Measurements from ENCODE around the gene UBE2R2. TPM values are rescaled to one million over a fixed set of nuclear protein-coding genes. Genes with fewer than 3 reads are reported as not detected.
"Not testable (repeated sequence)": the region's sequence is repeated elsewhere in the genome, so short reads cannot be mapped to it uniquely, and the experiment has no call there.

UBE2R2 gene
- total and polyA plus RNA-seq, 2 donors from 2014 or later, result 26.1 to 32.2 TPM

- Histone ChIP-seq H3K36me3 (ENCODE audit: control insufficient read depth in 2 of 3, insufficient read depth in 3 of 3, low read length in 3 of 3) (no peaks in the 10 kb centered on the region), H3K9ac (ENCODE audit: low read length in 3 of 3) (no peak overlapping the region), H3K4me3 (ENCODE audit: low read length in 3 of 3) (no peak overlapping the region), H3K27ac (ENCODE audit: low read depth in 2 of 2, low read length in 2 of 2) (no peak overlapping the region), H3K9me3 (ENCODE audit: control insufficient read depth in 2 of 3, insufficient read depth in 1 of 3, low read length in 3 of 3) (no peaks in the 10 kb centered on the region), H3K4me1 (ENCODE audit: control insufficient read depth in 2 of 3, insufficient read depth in 2 of 3, low read depth in 1 of 3, low read length in 3 of 3) (no peaks in the 10 kb centered on the region), H3K27me3 (ENCODE audit: control insufficient read depth, insufficient read depth, low read length) (no peaks in the 10 kb centered on the region)
- FAIRE-seq (no peak), DNase-seq (no peak)
- TF ChIP-seq, protein P1, sequence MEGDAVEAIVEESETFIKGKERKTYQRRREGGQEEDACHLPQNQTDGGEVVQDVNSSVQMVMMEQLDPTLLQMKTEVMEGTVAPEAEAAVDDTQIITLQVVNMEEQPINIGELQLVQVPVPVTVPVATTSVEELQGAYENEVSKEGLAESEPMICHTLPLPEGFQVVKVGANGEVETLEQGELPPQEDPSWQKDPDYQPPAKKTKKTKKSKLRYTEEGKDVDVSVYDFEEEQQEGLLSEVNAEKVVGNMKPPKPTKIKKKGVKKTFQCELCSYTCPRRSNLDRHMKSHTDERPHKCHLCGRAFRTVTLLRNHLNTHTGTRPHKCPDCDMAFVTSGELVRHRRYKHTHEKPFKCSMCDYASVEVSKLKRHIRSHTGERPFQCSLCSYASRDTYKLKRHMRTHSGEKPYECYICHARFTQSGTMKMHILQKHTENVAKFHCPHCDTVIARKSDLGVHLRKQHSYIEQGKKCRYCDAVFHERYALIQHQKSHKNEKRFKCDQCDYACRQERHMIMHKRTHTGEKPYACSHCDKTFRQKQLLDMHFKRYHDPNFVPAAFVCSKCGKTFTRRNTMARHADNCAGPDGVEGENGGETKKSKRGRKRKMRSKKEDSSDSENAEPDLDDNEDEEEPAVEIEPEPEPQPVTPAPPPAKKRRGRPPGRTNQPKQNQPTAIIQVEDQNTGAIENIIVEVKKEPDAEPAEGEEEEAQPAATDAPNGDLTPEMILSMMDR (IDR thresholded peaks at IDR 0.05; ENCODE audit: borderline replicate concordance, extremely low read depth, insufficient read depth), result no peak
- intact Hi-C loops (cut with DNase I), result no loop called here
Measured at GRCh38 chr9:33798545-33798944, 18.4 kb upstream of the UBE2R2 start.

DNA sequence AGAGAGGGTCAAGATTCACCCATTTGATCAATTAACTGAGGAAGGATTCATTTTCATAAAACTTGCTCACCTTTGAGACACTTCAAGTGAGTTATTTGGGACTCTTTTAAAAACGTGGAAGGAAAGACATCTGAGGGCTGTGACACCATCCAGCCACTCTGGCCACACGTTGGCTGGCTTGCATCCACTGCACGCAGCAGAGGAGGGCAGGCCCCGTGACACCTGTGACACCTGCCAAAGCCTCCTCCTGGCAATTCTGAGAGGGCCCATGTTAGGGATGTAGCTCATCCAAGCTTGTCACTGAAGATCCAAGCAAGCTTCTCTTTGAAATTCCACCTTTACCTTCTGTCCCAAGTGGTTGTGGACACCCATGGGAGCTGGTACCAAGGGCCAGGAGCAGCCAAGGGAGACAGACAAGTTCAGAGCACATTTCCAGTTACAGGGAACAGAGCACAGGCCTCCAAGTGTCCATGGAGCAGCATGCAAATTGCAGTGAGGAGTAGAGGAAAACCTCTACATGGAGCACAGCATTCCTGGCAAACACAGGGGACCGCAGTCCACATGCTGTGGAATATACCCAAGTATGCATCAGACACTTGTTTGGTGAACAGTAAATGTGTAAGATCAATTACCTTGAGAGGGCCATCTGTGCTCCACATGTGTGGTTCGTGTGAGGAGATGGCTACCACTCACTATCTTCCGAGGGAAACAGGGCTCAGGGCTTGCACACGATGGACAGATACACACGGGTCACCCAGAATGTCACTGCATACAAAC, 16.8 kb upstream of the UBE2R2 start:
- Histone ChIP-seq H3K36me3 (ENCODE audit: control insufficient read depth in 2 of 3, insufficient read depth in 3 of 3, low read length in 3 of 3) (no peaks in the 10 kb centered on the region), H3K4me1 (ENCODE audit: control insufficient read depth in 2 of 3, insufficient read depth in 2 of 3, low read depth in 1 of 3, low read length in 3 of 3) (no peaks in the 10 kb centered on the region), H3K9ac (ENCODE audit: low read length in 3 of 3) (no peak overlapping the region), H3K27me3 (ENCODE audit: control insufficient read depth, insufficient read depth, low read length) (no peaks in the 10 kb centered on the region), H3K9me3 (ENCODE audit: control insufficient read depth in 2 of 3, insufficient read depth in 1 of 3, low read length in 3 of 3) (no peaks in the 10 kb centered on the region), H3K4me3 (ENCODE audit: low read length in 3 of 3) (no peak overlapping the region), H3K27ac (ENCODE audit: low read depth in 2 of 2, low read length in 2 of 2) (no peak overlapping the region)
- DNase-seq (no peak), FAIRE-seq (no peak)
- intact Hi-C loops (cut with DNase I), result no loop called here
- TF ChIP-seq, protein P1 (IDR thresholded peaks at IDR 0.05; ENCODE audit: borderline replicate concordance, extremely low read depth, insufficient read depth), result no peak

- H3K27ac ChIP-seq (ENCODE audit: low read depth in 2 of 2, low read length in 2 of 2), result no peak overlapping the region
- no peaks in the 10 kb centered on the region for H3K36me3 ChIP-seq (ENCODE audit: control insufficient read depth in 2 of 3, insufficient read depth in 3 of 3, low read length in 3 of 3)
- no peak for FAIRE-seq
- no peaks in the 10 kb centered on the region for H3K4me1 ChIP-seq (ENCODE audit: control insufficient read depth in 2 of 3, insufficient read depth in 2 of 3, low read depth in 1 of 3, low read length in 3 of 3)
- H3K4me3 ChIP-seq (ENCODE audit: low read length in 3 of 3), result no peak overlapping the region
- H3K9ac ChIP-seq (ENCODE audit: low read length in 3 of 3), result no peak overlapping the region
- intact Hi-C loops (cut with DNase I), result no loop called here
- TF ChIP-seq, protein P1 (IDR thresholded peaks at IDR 0.05; ENCODE audit: borderline replicate concordance, extremely low read depth, insufficient read depth), result no peak
- DNase-seq, result no peak
- no peaks in the 10 kb centered on the region for H3K27me3 ChIP-seq (ENCODE audit: control insufficient read depth, insufficient read depth, low read length)
- H3K9me3 ChIP-seq (ENCODE audit: control insufficient read depth in 2 of 3, insufficient read depth in 1 of 3, low read length in 3 of 3), result no peaks in the 10 kb centered on the region
Measured at GRCh38 chr9:33800886-33801285, 16.1 kb upstream of the UBE2R2 start.

DNA sequence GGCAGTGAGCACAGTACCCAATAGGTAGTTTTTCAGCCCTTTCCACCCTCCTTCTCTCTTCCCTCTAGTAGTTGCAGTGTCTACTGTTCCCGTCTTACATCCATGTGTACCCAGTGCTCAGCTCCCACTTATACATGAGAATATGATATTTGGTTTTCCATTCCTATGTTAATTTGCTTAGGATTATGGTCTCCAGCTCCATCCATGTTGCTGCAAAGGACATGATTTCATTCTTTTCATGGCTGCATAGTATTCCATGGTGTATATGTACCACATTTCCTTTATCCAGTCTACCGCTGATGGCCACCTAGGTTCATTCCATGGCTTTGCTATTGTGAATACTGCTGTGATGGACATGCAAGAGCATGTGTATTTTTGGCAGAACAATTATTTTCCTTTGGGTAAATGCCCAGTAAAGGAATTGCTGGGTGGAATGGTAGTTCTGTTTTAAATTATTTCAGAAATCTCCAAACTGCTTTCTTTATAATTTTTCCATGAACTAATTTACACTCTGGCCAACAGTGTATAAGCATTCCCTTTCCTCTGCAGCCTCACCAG, 14.9 kb upstream of the UBE2R2 start:
- H3K9ac ChIP-seq (ENCODE audit: low read length in 3 of 3); H3K4me1 ChIP-seq (ENCODE audit: control insufficient read depth in 2 of 3, insufficient read depth in 2 of 3, low read depth in 1 of 3, low read length in 3 of 3); FAIRE-seq; H3K4me3 ChIP-seq (ENCODE audit: low read length in 3 of 3); H3K36me3 ChIP-seq (ENCODE audit: control insufficient read depth in 2 of 3, insufficient read depth in 3 of 3, low read length in 3 of 3); H3K27me3 ChIP-seq (ENCODE audit: control insufficient read depth, insufficient read depth, low read length); intact Hi-C loops (cut with DNase I); DNase-seq; H3K27ac ChIP-seq (ENCODE audit: low read depth in 2 of 2, low read length in 2 of 2); H3K9me3 ChIP-seq (ENCODE audit: control insufficient read depth in 2 of 3, insufficient read depth in 1 of 3, low read length in 3 of 3): not testable (repeated sequence)

DNA sequence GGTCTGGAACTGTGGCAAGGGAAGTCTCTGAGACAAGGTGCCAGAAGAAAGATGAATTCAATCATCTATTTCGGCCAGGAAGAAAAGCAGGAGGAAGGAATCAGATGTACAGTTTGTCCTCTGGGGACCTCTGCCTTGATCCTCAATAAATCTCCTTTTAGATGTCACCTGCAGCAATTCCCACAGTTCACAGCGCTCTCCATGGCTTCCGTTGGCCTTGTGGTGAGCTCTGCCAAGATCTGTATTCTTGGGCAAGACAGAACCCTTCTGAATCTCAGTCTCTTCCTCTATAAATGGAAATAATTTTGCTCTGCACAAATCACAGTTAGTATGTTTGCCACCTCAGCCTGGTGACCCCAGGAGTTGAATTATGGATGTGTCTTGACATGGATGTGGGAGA, 12.8 kb upstream of the UBE2R2 start:
- DNase-seq; FAIRE-seq; H3K9me3 ChIP-seq (ENCODE audit: control insufficient read depth in 2 of 3, insufficient read depth in 1 of 3, low read length in 3 of 3); H3K9ac ChIP-seq (ENCODE audit: low read length in 3 of 3); H3K4me1 ChIP-seq (ENCODE audit: control insufficient read depth in 2 of 3, insufficient read depth in 2 of 3, low read depth in 1 of 3, low read length in 3 of 3); intact Hi-C loops (cut with DNase I); H3K4me3 ChIP-seq (ENCODE audit: low read length in 3 of 3); H3K36me3 ChIP-seq (ENCODE audit: control insufficient read depth in 2 of 3, insufficient read depth in 3 of 3, low read length in 3 of 3); H3K27me3 ChIP-seq (ENCODE audit: control insufficient read depth, insufficient read depth, low read length); H3K27ac ChIP-seq (ENCODE audit: low read depth in 2 of 2, low read length in 2 of 2): not testable (repeated sequence)

- H3K4me3 ChIP-seq (ENCODE audit: low read length in 3 of 3); H3K9me3 ChIP-seq (ENCODE audit: control insufficient read depth in 2 of 3, insufficient read depth in 1 of 3, low read length in 3 of 3); H3K27ac ChIP-seq (ENCODE audit: low read depth in 2 of 2, low read length in 2 of 2); H3K36me3 ChIP-seq (ENCODE audit: control insufficient read depth in 2 of 3, insufficient read depth in 3 of 3, low read length in 3 of 3); H3K9ac ChIP-seq (ENCODE audit: low read length in 3 of 3); H3K4me1 ChIP-seq (ENCODE audit: control insufficient read depth in 2 of 3, insufficient read depth in 2 of 3, low read depth in 1 of 3, low read length in 3 of 3); FAIRE-seq; H3K27me3 ChIP-seq (ENCODE audit: control insufficient read depth, insufficient read depth, low read length); DNase-seq; intact Hi-C loops (cut with DNase I): not testable (repeated sequence)
Measured at GRCh38 chr9:33807156-33807555, 9.8 kb upstream of the UBE2R2 start.

Measured in kidney (tissue), 14 donors.